ENCODE measurements around the gene PIBF1. TPM values are rescaled to one million over a fixed set of nuclear protein-coding genes. Genes with fewer than 3 reads are reported as not detected.
"Not testable (repeated sequence)": the region's sequence is repeated elsewhere in the genome, so short reads cannot be mapped to it uniquely, and the experiment has no call there.

The PIBF1 gene
- total RNA-seq, 1 experiment from 2014 or later = 30.6 TPM

- no TSS peak for BruUV-seq (replicated peaks)
- Histone ChIP-seq H3K36me3 (ENCODE audit: insufficient read depth, low read length, poor library complexity, severe bottlenecking) (peaks cover 7% of the 10 kb centered on the region), H3K4me1 (ENCODE audit: insufficient read depth, low read length, poor library complexity, severe bottlenecking) (no peaks in the 10 kb centered on the region), H3K9me3 (ENCODE audit: low read depth, low read length, poor library complexity, severe bottlenecking) (no peaks in the 10 kb centered on the region), H3K27ac (ENCODE audit: low read depth, low read length, poor library complexity, severe bottlenecking) (no peak overlapping the region), H3K27me3 (replicated peaks; ENCODE audit: insufficient read depth, low read depth, low read length, poor library complexity) (no peaks in the 10 kb centered on the region), H3K4me3 (ENCODE audit: low read depth, low read length, poor library complexity, severe bottlenecking) (no peak overlapping the region)
- no peak for DNase-seq (ENCODE audit: low spot score)
- intact Hi-C loops (cut with micrococcal nuclease; ENCODE audit: unreplicated experiment) = no loop called here
- CTCF ChIA-PET = no interaction called here
- TF ChIP-seq CTCF (conservative IDR thresholded peaks at IDR 0.05; ENCODE audit: low read depth, low read length) (no peak), EZH2 (IDR thresholded peaks at IDR 0.05; ENCODE audit: borderline replicate concordance, low read depth, low read length, poor library complexity, severe bottlenecking) (no peak)
- POLR2A ChIA-PET (ENCODE audit: low non-redundant PET) = no interaction called here
Measured at GRCh38 chr13:72931311-72931710, 149.4 kb downstream of the PIBF1 start.

- H3K4me3 ChIP-seq (ENCODE audit: low read depth, low read length, poor library complexity, severe bottlenecking) = no peak overlapping the region
- no peak for DNase-seq (ENCODE audit: low spot score)
- no peak for TF ChIP-seq EZH2 (IDR thresholded peaks at IDR 0.05; ENCODE audit: borderline replicate concordance, low read depth, low read length, poor library complexity, severe bottlenecking)
- no peak for TF ChIP-seq CTCF (conservative IDR thresholded peaks at IDR 0.05; ENCODE audit: low read depth, low read length)
- no peaks in the 10 kb centered on the region for H3K27me3 ChIP-seq (replicated peaks; ENCODE audit: insufficient read depth, low read depth, low read length, poor library complexity)
- H3K4me1 ChIP-seq (ENCODE audit: insufficient read depth, low read length, poor library complexity, severe bottlenecking) = no peaks in the 10 kb centered on the region
- ChIA-PET CTCF (no interaction called here), POLR2A (ENCODE audit: low non-redundant PET) (no interaction called here)
- H3K9me3 ChIP-seq (ENCODE audit: low read depth, low read length, poor library complexity, severe bottlenecking) = no peaks in the 10 kb centered on the region
- intact Hi-C loops (cut with micrococcal nuclease; ENCODE audit: unreplicated experiment) = no loop called here
- peaks cover 7% of the 10 kb centered on the region for H3K36me3 ChIP-seq (ENCODE audit: insufficient read depth, low read length, poor library complexity, severe bottlenecking)
- H3K27ac ChIP-seq (ENCODE audit: low read depth, low read length, poor library complexity, severe bottlenecking) = no peak overlapping the region
- no TSS peak for BruUV-seq (replicated peaks)
Measured at GRCh38 chr13:72932250-72932649, 150.3 kb downstream of the PIBF1 start.

DNA sequence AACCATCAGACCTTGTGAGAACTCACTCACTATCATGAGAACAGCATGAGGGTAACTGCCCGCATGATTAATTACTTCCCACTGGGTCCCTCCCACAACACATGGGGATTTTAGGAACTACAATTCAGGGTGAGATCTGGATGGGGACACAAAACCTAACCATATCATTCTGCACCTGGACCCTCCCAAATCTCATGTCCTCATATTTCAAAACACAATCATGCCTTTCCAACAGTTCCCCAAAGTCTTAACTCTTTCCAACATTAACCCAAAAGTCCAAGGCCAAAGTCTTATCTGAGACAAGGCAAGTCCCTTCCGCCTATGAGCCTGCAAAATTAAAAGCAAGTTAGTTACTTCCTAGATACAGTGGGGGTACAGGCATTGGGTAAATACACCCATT, 164.3 kb downstream of the PIBF1 start:
- H3K4me1 ChIP-seq (ENCODE audit: insufficient read depth, low read length, poor library complexity, severe bottlenecking); BruUV-seq (replicated peaks); intact Hi-C loops (cut with micrococcal nuclease; ENCODE audit: unreplicated experiment); H3K27me3 ChIP-seq (replicated peaks; ENCODE audit: insufficient read depth, low read depth, low read length, poor library complexity); CTCF ChIA-PET; H3K36me3 ChIP-seq (ENCODE audit: insufficient read depth, low read length, poor library complexity, severe bottlenecking); DNase-seq (ENCODE audit: low spot score); POLR2A ChIA-PET (ENCODE audit: low non-redundant PET); H3K4me3 ChIP-seq (ENCODE audit: low read depth, low read length, poor library complexity, severe bottlenecking); H3K27ac ChIP-seq (ENCODE audit: low read depth, low read length, poor library complexity, severe bottlenecking); H3K9me3 ChIP-seq (ENCODE audit: low read depth, low read length, poor library complexity, severe bottlenecking): not testable (repeated sequence)

DNA sequence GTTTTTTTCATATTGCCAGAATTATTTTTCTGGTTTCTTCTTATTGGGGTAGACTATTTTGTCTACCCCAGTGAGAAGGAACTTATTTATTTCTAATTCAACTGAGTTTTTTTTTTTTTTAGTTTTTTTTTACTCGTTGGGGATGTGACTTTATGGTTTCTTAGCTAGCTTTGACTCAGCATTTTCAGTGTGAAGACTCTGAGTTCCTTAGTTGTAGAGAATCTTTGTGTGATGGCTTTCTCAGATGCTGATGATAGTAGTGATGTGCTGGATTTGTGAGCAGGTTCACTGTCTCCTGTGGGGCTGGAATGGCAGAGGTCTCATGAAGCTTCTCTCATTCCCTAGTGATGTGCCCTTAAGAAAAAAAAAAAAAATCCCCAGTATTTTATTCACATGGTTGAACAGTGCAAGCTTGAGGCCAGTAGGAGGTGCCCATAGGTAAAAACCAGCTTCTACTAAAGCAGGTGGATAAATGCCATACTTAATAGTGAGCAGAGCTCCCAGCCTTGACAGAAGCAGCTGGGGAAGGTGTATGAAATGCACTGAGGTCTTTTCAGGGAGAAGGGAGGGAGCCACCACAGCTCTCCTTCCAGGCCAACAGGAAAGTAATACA, 170.7 kb downstream of the PIBF1 start:
- peaks cover 9% of the 10 kb centered on the region for H3K36me3 ChIP-seq (ENCODE audit: insufficient read depth, low read length, poor library complexity, severe bottlenecking)
- intact Hi-C loops (cut with micrococcal nuclease; ENCODE audit: unreplicated experiment) = no loop called here
- H3K9me3 ChIP-seq (ENCODE audit: low read depth, low read length, poor library complexity, severe bottlenecking) = no peaks in the 10 kb centered on the region
- CTCF ChIA-PET = no interaction called here
- TF ChIP-seq EZH2 (IDR thresholded peaks at IDR 0.05; ENCODE audit: borderline replicate concordance, low read depth, low read length, poor library complexity, severe bottlenecking) = no peak
- TF ChIP-seq CTCF (conservative IDR thresholded peaks at IDR 0.05; ENCODE audit: low read depth, low read length) = 0 out of 2 replicates have a peak, but pooled peaks have one; percentile 19
- POLR2A ChIA-PET (ENCODE audit: low non-redundant PET) = no interaction called here
- no peaks in the 10 kb centered on the region for H3K4me1 ChIP-seq (ENCODE audit: insufficient read depth, low read length, poor library complexity, severe bottlenecking)
- no peak overlapping the region for H3K4me3 ChIP-seq (ENCODE audit: low read depth, low read length, poor library complexity, severe bottlenecking)
- no peak overlapping the region for H3K27ac ChIP-seq (ENCODE audit: low read depth, low read length, poor library complexity, severe bottlenecking)
- H3K27me3 ChIP-seq (replicated peaks; ENCODE audit: insufficient read depth, low read depth, low read length, poor library complexity) = no peaks in the 10 kb centered on the region
- no TSS peak for BruUV-seq (replicated peaks)
- DNase-seq (ENCODE audit: low spot score) = peak; percentile 7

Data from A673 (cell line).